GM23338 (cell line): ENCODE measurements around the gene WDR1. TPM values are rescaled to one million over a fixed set of nuclear protein-coding genes. Genes with fewer than 3 reads are reported as not detected.

Experiments used
- ATAC-seq: fragments of 200-7000 bp; cut with Tn5 transposase; 3 replicates; pipeline ENCODE4 v1.9.1; 2020
- DNase-seq: peaks from one replicate; pipeline ENCODE4 v3.0.0-alpha.2; 2015; ENCODE audit warnings: low spot score
- H2AFZ ChIP-seq: fragments of 200-600 bp; sonication (generic); 2 replicates; pipeline ENCODE4 v1.8.0; 2016; ENCODE audit warnings: antibody characterized with exemption, mild to moderate bottlenecking, moderate library complexity
- H3F3A ChIP-seq: fragments of 200-600 bp; sonication (generic); replicated peaks from 2 replicates; pipeline ENCODE4 v1.8.0; 2017; ENCODE audit warnings: antibody characterized with exemption, mixed run types, low read depth
- H3K27ac ChIP-seq: fragments of 200-600 bp; sonication (generic); 2 replicates; pipeline ENCODE4 v1.6.1; 2016; ENCODE audit warnings: low read depth
- H3K27me3 ChIP-seq: fragments of 200-600 bp; sonication (generic); 2 replicates; pipeline ENCODE4 v1.8.0; 2016; ENCODE audit warnings: mild to moderate bottlenecking, mixed run types, moderate library complexity; ENCODE audit not compliant: insufficient read depth
- H3K36me3 ChIP-seq: fragments of 200-600 bp; sonication (generic); 2 replicates; pipeline ENCODE4 v1.8.0; 2016; ENCODE audit warnings: mild to moderate bottlenecking; ENCODE audit not compliant: insufficient read depth
- H3K4me1 ChIP-seq: fragments of 200-600 bp; sonication (generic); 2 replicates; pipeline ENCODE4 v1.8.0; 2016; ENCODE audit warnings: mild to moderate bottlenecking, moderate library complexity; ENCODE audit not compliant: insufficient read depth
- H3K4me2 ChIP-seq: fragments of 200-600 bp; sonication (generic); 2 replicates; pipeline ENCODE4 v1.7.1; 2017; ENCODE audit warnings: mixed run types
- H3K4me3 ChIP-seq: fragments of 200-600 bp; sonication (generic); 2 replicates; pipeline ENCODE4 v1.6.1; 2016; ENCODE audit warnings: mixed run types
- H3K79me2 ChIP-seq: fragments of 200-600 bp; sonication (generic); replicated peaks from 2 replicates; pipeline ENCODE4 v1.8.0; 2017; ENCODE audit warnings: mild to moderate bottlenecking; ENCODE audit not compliant: insufficient read depth
- H3K9me2 ChIP-seq: fragments of 200-600 bp; sonication (generic); 2 replicates; pipeline ENCODE4 v1.8.0; 2017; ENCODE audit not compliant: insufficient read depth
- H4K20me1 ChIP-seq: fragments of 200-600 bp; sonication (generic); replicated peaks from 2 replicates; pipeline ENCODE4 v1.8.0; 2017; ENCODE audit warnings: mild to moderate bottlenecking; ENCODE audit not compliant: insufficient read depth
- H3K27ac Mint-ChIP-seq: 2 replicates; pipeline ENCODE4 v1.8.0; 2020; ENCODE audit warnings: inconsistent platforms, mild to moderate bottlenecking, moderate library complexity, mixed read lengths
- H3K27me3 Mint-ChIP-seq: 3 replicates; pipeline ENCODE4 v1.8.0; 2022; ENCODE audit warnings: low read depth, mild to moderate bottlenecking, moderate library complexity, mixed read lengths, inconsistent platforms; ENCODE audit not compliant: insufficient read depth, poor library complexity
- H3K36me3 Mint-ChIP-seq: 3 replicates; pipeline ENCODE4 v1.8.0; 2021; ENCODE audit warnings: low read depth, mild to moderate bottlenecking, inconsistent platforms, moderate library complexity, mixed read lengths
- H3K4me1 Mint-ChIP-seq: 3 replicates; pipeline ENCODE4 v1.8.0; 2020; ENCODE audit warnings: mild to moderate bottlenecking, inconsistent platforms, mixed read lengths
- H3K4me3 Mint-ChIP-seq: 3 replicates; pipeline ENCODE4 v1.8.0; 2021; ENCODE audit warnings: moderate library complexity, mild to moderate bottlenecking, inconsistent platforms, mixed read lengths
- H3K9me3 Mint-ChIP-seq: 3 replicates; pipeline ENCODE4 v1.8.0; 2020; ENCODE audit warnings: moderate library complexity, mild to moderate bottlenecking, inconsistent platforms, mixed read lengths
- CREB1 ChIP-seq: fragments of 250-450 bp; sonication (Bioruptor Pico); IDR thresholded peaks from 2 replicates; pipeline ENCODE4 v1.5.0; 2020; ENCODE audit warnings: low read depth, mild to moderate bottlenecking, moderate library complexity
- CTCF ChIP-seq, 2 experiments: fragments of 200-600 bp in 1 of 2; sonication (generic) in 1 of 2; conservative IDR thresholded peaks; 2 replicates each; pipeline versions ENCODE4 v1.5.1 to v1.6.1; 2016 to 2017; ENCODE audit warnings: antibody characterized with exemption in 2 of 2, low read depth in 2 of 2, mild to moderate bottlenecking in 2 of 2, moderate library complexity in 1 of 2
- ETS1 ChIP-seq: IDR thresholded peaks from 2 replicates; pipeline ENCODE4 v1.6.1; 2016; ENCODE audit warnings: antibody characterized with exemption
- EZH2 ChIP-seq: fragments of 200-600 bp; sonication (generic); IDR thresholded peaks from one replicate; pipeline ENCODE4 v1.8.0; 2017; ENCODE audit warnings: antibody characterized with exemption, mild to moderate bottlenecking, low read depth; ENCODE audit not compliant: unreplicated experiment
- EZH2phosphoT487 ChIP-seq: fragments of 200-600 bp; sonication (generic); IDR thresholded peaks from one replicate; pipeline ENCODE4 v1.8.1; 2018; ENCODE audit warnings: antibody characterized with exemption; ENCODE audit not compliant: unreplicated experiment
- JUNB ChIP-seq: IDR thresholded peaks from one replicate; pipeline ENCODE4 v1.6.1; 2016; ENCODE audit warnings: antibody characterized with exemption; ENCODE audit not compliant: unreplicated experiment
- NANOG ChIP-seq: IDR thresholded peaks from 2 replicates; pipeline ENCODE4 v1.6.1; 2016; ENCODE audit warnings: antibody characterized with exemption, borderline replicate concordance
- POLR2AphosphoS5 ChIP-seq: IDR thresholded peaks from 2 replicates; pipeline ENCODE4 v1.6.1; 2016; ENCODE audit warnings: antibody characterized with exemption, low read depth
- REST ChIP-seq: IDR thresholded peaks from one replicate; pipeline ENCODE4 v1.6.1; 2018; ENCODE audit warnings: antibody characterized with exemption; ENCODE audit not compliant: unreplicated experiment
- STAT1 ChIP-seq: IDR thresholded peaks from one replicate; pipeline ENCODE4 v1.6.1; 2016; ENCODE audit warnings: antibody characterized with exemption; ENCODE audit not compliant: unreplicated experiment
- ZNF114 ChIP-seq: fragments of 250-450 bp; sonication (Bioruptor Pico); IDR thresholded peaks from 2 replicates; pipeline ENCODE4 v1.5.0; 2020; ENCODE audit warnings: mild to moderate bottlenecking, moderate library complexity
- ZNF331 ChIP-seq: fragments of 250-450 bp; sonication (Bioruptor Pico); IDR thresholded peaks from 2 replicates; pipeline ENCODE4 v1.5.0; 2020; ENCODE audit warnings: low read depth, mild to moderate bottlenecking, moderate library complexity
- ZNF462 ChIP-seq: fragments of 250-450 bp; sonication (Bioruptor Pico); IDR thresholded peaks from 2 replicates; pipeline ENCODE4 v1.5.0; 2020; ENCODE audit warnings: mild to moderate bottlenecking, moderate library complexity
- polyA plus RNA-seq: library from polyadenylated mRNA; unstranded; fragments of >200 nt; fragmentation: Nextera tagmentation; extraction: Ambion mirVana; gene quantifications from 2 replicates; pipeline ENCODE4 v1.2.1, GENCODE V29; 2016
- total RNA-seq: library from RNA; depleted of rRNA; stranded (reverse); fragments of >200 nt; shearing (Covaris generic); gene quantifications from 2 replicates; pipeline ENCODE4 v1.2.3, GENCODE V29; 2014

WDR1 gene
- total and polyA plus RNA-seq, 2 experiments from 2014 or later, result 93.2 to 248 TPM

GRCh38 chr4:10158333-10158942, 41.8 kb upstream of the WDR1 start:
- H3K4me1 Mint-ChIP-seq, result peaks cover 7% of the 10 kb centered on the region; the same call in 2 of the 3 replicates
- no peaks in the 10 kb centered on the region for H3K9me3 Mint-ChIP-seq
- no peaks in the 10 kb centered on the region for H3K27me3 ChIP-seq
- H3K9me2 ChIP-seq, result peaks cover 5% of the 10 kb centered on the region; the same call in 1 of the 2 replicates
- no peak for DNase-seq
- H3K27me3 Mint-ChIP-seq, result peaks cover 4% of the 10 kb centered on the region
- H3K4me3 Mint-ChIP-seq, result no peak overlapping the region
- TF ChIP-seq ZNF331 (CRISPR knock-in tag), result no peak
- no peak for TF ChIP-seq ZNF462
- TF ChIP-seq EZH2phosphoT487, result no peak
- no peak for TF ChIP-seq ETS1
- TF ChIP-seq POLR2AphosphoS5, result no peak
- TF ChIP-seq EZH2, result no peak
- TF ChIP-seq STAT1, result no peak
- TF ChIP-seq NANOG, result no peak
- no peak for TF ChIP-seq JUNB
- TF ChIP-seq REST, result no peak
- TF ChIP-seq CTCF (conservative IDR thresholded peaks at IDR 0.05; ENCODE audit: low read depth in 2 of 2), result no peak
- no peak for TF ChIP-seq CREB1 (CRISPR knock-in tag)
- TF ChIP-seq ZNF114 (CRISPR knock-in tag), result no peak
- H2AFZ ChIP-seq, result peak overlapping the region; percentile 43; the same call in 1 of the 2 replicates
- H3K36me3 ChIP-seq, result no peaks in the 10 kb centered on the region
- no peaks in the 10 kb centered on the region for H3K36me3 Mint-ChIP-seq
- no peaks in the 10 kb centered on the region for H3K4me1 ChIP-seq
- no peaks in the 10 kb centered on the region for H3K79me2 ChIP-seq
- no peak for ATAC-seq
- H3K27ac Mint-ChIP-seq, result no peak overlapping the region
- peak overlapping the region; percentile 45; the same call in 1 of the 2 replicates for H3K4me2 ChIP-seq
- no peak overlapping the region for H3K27ac ChIP-seq
- no peaks in the 10 kb centered on the region for H3F3A ChIP-seq
- no peaks in the 10 kb centered on the region for H4K20me1 ChIP-seq
- no peak overlapping the region for H3K4me3 ChIP-seq
